Loucy (cell line): ENCODE results near the gene ZDHHC11.

Source experiments
- CTCF ChIP-seq: fragments of 200-600 bp; sonication (generic); conservative IDR thresholded peaks from 2 replicates; pipeline ENCODE4 v1.5.1; 2014; ENCODE audit warnings: mild to moderate bottlenecking, antibody characterized with exemption, low read length
- EZH2phosphoT487 ChIP-seq: fragments of 200-600 bp; IDR thresholded peaks from 2 replicates; pipeline ENCODE4 v1.6.1; 2018; ENCODE audit warnings: antibody characterized with exemption, mild to moderate bottlenecking, moderate library complexity, borderline replicate concordance

- TF ChIP-seq EZH2phosphoT487 (no peak), CTCF (no peak)
Measured at GRCh38 chr5:855771-856530, 5.2 kb upstream of the ZDHHC11 start.
